GM12875 (cell line): ENCODE results near the gene RANGRF.

Experiments
- H3K4me3 ChIP-seq: one replicate; pipeline ENCODE4 v1.5.1; 2011; ENCODE audit warnings: low read depth, low read length, control low read depth
- TF ChIP-seq, protein P1 (sequence below): IDR thresholded peaks from 2 replicates; pipeline ENCODE4 v1.5.1; 2011; ENCODE audit warnings: low read depth, mild to moderate bottlenecking, control low read depth, inconsistent platforms, low read length, moderate library complexity, borderline replicate concordance; ENCODE audit not compliant: insufficient read depth

The RANGRF gene

DNA sequence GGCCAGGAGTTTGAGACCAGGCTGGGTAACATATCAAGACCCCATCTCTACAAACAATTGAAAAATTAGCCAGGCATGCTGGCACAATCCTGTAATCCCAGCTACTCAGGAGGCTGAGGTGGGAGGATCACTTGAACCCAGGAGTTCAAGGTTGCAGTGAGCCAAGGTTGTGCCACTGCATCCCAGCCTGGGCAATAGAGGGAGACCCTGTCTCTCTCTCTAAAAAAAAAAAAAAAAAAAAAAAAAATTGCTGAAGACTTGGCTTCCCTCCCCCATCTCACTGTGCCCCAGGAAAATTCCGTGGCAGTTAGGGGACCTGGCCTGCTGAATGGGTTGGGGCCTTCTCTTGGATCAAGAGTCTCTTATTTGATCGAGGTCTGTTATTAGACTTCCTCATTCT is 51.1 kb downstream of the RANGRF start, which contains the start of gene ODF4:
Gene ODF4, plus strand, starts transcription at position 301 of the 400 bp plus-strand sequence. CDS start 212 bp downstream, outside the sequence.
- TF ChIP-seq, protein P1, sequence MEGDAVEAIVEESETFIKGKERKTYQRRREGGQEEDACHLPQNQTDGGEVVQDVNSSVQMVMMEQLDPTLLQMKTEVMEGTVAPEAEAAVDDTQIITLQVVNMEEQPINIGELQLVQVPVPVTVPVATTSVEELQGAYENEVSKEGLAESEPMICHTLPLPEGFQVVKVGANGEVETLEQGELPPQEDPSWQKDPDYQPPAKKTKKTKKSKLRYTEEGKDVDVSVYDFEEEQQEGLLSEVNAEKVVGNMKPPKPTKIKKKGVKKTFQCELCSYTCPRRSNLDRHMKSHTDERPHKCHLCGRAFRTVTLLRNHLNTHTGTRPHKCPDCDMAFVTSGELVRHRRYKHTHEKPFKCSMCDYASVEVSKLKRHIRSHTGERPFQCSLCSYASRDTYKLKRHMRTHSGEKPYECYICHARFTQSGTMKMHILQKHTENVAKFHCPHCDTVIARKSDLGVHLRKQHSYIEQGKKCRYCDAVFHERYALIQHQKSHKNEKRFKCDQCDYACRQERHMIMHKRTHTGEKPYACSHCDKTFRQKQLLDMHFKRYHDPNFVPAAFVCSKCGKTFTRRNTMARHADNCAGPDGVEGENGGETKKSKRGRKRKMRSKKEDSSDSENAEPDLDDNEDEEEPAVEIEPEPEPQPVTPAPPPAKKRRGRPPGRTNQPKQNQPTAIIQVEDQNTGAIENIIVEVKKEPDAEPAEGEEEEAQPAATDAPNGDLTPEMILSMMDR: no peak
- H3K4me3 ChIP-seq: no peak within 1 kb of the TSS
